HCT116 (cell line): Measurements from ENCODE around the gene DCTN5. TPM values are rescaled to one million over a fixed set of nuclear protein-coding genes. Genes with fewer than 3 reads are reported as not detected.

ENCODE experiments used
- ATAC-seq: fragments of 200-7000 bp; cut with Tn5 transposase; 2 replicates; pipeline ENCODE4 v1.9.1; 2020; ENCODE audit warnings: mild to moderate bottlenecking, moderate library complexity
- BruUV-seq: library from RNA; stranded (reverse); fragments of 400-500 nt; replicated peaks from 2 replicates; lab custom pipeline; 2021; lab: Mats Ljungman, UMichigan
- CTCF ChIA-PET: fragments of 300-600 bp; sonication (Branson Sonifier 250); formaldehyde crosslinking; loops from one replicate; lab custom pipeline; 2021; ENCODE audit warnings: antibody characterized with exemption; lab: Charles Lee
- POLR2A ChIA-PET: fragments of 300-600, 350-600 bp; sonication (Branson Sonifier 250); formaldehyde crosslinking; loops from one replicate; lab custom pipeline; 2021; ENCODE audit warnings: antibody characterized with exemption; lab: Charles Lee
- RAD21 ChIA-PET, 2 experiments: fragments of 300-600 bp; sonication (Branson Sonifier 250); formaldehyde crosslinking; loops; one replicate each; lab custom pipeline; 2023; ENCODE audit warnings: low total read pairs in 2 of 2; ENCODE audit not compliant: uncharacterized antibody in 2 of 2, unreplicated experiment in 2 of 2, low non-redundant PET in 1 of 2; lab: Charles Lee
- DNase-seq: peaks from one replicate; pipeline ENCODE4 v3.0.0-alpha.2; 2010; ENCODE audit warnings: low read depth, low spot score
- H2AFZ ChIP-seq: fragments of 200-600 bp; shearing (Covaris generic), sonication (generic); 2 replicates; pipeline ENCODE4 v1.6.1; 2017; ENCODE audit warnings: low read depth, mixed run types, mixed read lengths, antibody characterized with exemption, low read length; ENCODE audit not compliant: poor library complexity, severe bottlenecking
- H3K27ac ChIP-seq: 2 replicates; pipeline ENCODE4 v1.5.1; 2012; ENCODE audit warnings: low read depth, low read length
- H3K27me3 ChIP-seq: fragments of 200-600 bp; sonication (generic); 2 replicates; pipeline ENCODE4 v1.6.1; 2016; ENCODE audit warnings: mixed run types, low read length, mixed read lengths; ENCODE audit not compliant: insufficient read depth
- H3K36me3 ChIP-seq, 2 experiments: fragments of 200-500 bp in 1 of 2; fragments of 200-600 bp in 1 of 2; sonication (Bioruptor generic) in 1 of 2; sonication (generic) in 1 of 2; 2 replicates each; pipeline versions ENCODE4 v1.5.1 to v1.6.1; 2014 to 2016; ENCODE audit warnings: low read length in 2 of 2, inconsistent platforms in 1 of 2, mixed read lengths in 1 of 2, mixed run types in 1 of 2; ENCODE audit not compliant: insufficient read depth in 2 of 2, control insufficient read depth in 1 of 2
- H3K4me1 ChIP-seq, 2 experiments: fragments of 200-600 bp in 1 of 2; sonication (generic) in 1 of 2; 2 replicates each; pipeline versions ENCODE4 v1.5.1 to v1.6.1; 2012 to 2017; ENCODE audit warnings: low read length in 2 of 2, inconsistent platforms in 1 of 2, mild to moderate bottlenecking in 1 of 2, mixed read lengths in 1 of 2, mixed run types in 1 of 2, moderate library complexity in 1 of 2; ENCODE audit not compliant: insufficient read depth in 2 of 2, control insufficient read depth in 1 of 2
- H3K4me2 ChIP-seq: fragments of 200-600 bp; sonication (generic); 2 replicates; pipeline ENCODE4 v1.6.1; 2017; ENCODE audit warnings: mixed run types, low read length, mixed read lengths
- H3K4me3 ChIP-seq, 2 experiments: fragments of 200-600 bp in 1 of 2; sonication (generic) in 1 of 2; replicated peaks in 1 of 2; 2 replicates each; pipeline ENCODE4 v1.5.1; 2011 to 2016; ENCODE audit warnings: low read length in 2 of 2, control low read depth in 1 of 2, low read depth in 1 of 2, mild to moderate bottlenecking in 1 of 2, mixed read lengths in 1 of 2, mixed run types in 1 of 2
- H3K79me2 ChIP-seq: fragments of 200-600 bp; sonication (generic); 2 replicates; pipeline ENCODE4 v1.6.1; 2017; ENCODE audit warnings: mild to moderate bottlenecking, mixed run types, low read length, moderate library complexity, mixed read lengths; ENCODE audit not compliant: insufficient read depth
- H3K9ac ChIP-seq: fragments of 200-600 bp; sonication (generic); 2 replicates; pipeline ENCODE4 v1.6.1; 2016; ENCODE audit warnings: low read length, mixed read lengths
- H3K9me2 ChIP-seq: fragments of 200-600 bp; sonication (generic), shearing (Covaris generic); 2 replicates; pipeline ENCODE4 v1.6.1; 2017; ENCODE audit warnings: mixed run types, mild to moderate bottlenecking, moderate library complexity; ENCODE audit not compliant: insufficient read depth
- H3K9me3 ChIP-seq, 2 experiments: fragments of 200-500 bp in 1 of 2; fragments of 200-600 bp in 1 of 2; sonication (Bioruptor generic) in 1 of 2; sonication (generic) in 1 of 2; 2 replicates each; pipeline ENCODE4 v1.6.1; 2014 to 2017; ENCODE audit warnings: low read length in 2 of 2, mixed read lengths in 2 of 2, inconsistent platforms in 1 of 2, low read depth in 1 of 2, mild to moderate bottlenecking in 1 of 2, mixed run types in 1 of 2, moderate library complexity in 1 of 2; ENCODE audit not compliant: control insufficient read depth in 1 of 2, insufficient read depth in 1 of 2
- H4K20me1 ChIP-seq: fragments of 200-600 bp; sonication (generic), shearing (Covaris generic); 2 replicates; pipeline ENCODE4 v1.6.1; 2017; ENCODE audit warnings: mixed run types, mild to moderate bottlenecking, moderate library complexity; ENCODE audit not compliant: insufficient read depth
- ATF3 ChIP-seq: IDR thresholded peaks from 2 replicates; pipeline ENCODE4 v1.6.1; 2012
- FOSL1 ChIP-seq: IDR thresholded peaks from 2 replicates; pipeline ENCODE4 v1.6.1; 2012; ENCODE audit warnings: low read depth
- JUND ChIP-seq: IDR thresholded peaks from 2 replicates; pipeline ENCODE4 v1.6.1; 2012
- POLR2A ChIP-seq: IDR thresholded peaks from 2 replicates; pipeline ENCODE4 v1.7.0; 2011; ENCODE audit warnings: borderline replicate concordance; ENCODE audit not compliant: insufficient read depth, insufficient read length; ENCODE audit errors: extremely low read depth
- TCF7L2 ChIP-seq: IDR thresholded peaks from 2 replicates; pipeline ENCODE4 v1.7.0; 2011; ENCODE audit warnings: borderline replicate concordance, inconsistent platforms; ENCODE audit not compliant: insufficient read depth, insufficient read length; ENCODE audit errors: extremely low read depth
- YY1 ChIP-seq: IDR thresholded peaks from 2 replicates; pipeline ENCODE4 v1.6.1; 2011; ENCODE audit warnings: low read length, low read depth, moderate library complexity, mild to moderate bottlenecking; ENCODE audit not compliant: insufficient replicate concordance; ENCODE audit errors: extremely low read depth
- ZBTB33 ChIP-seq: IDR thresholded peaks from 2 replicates; pipeline ENCODE4 v1.6.1; 2011; ENCODE audit warnings: mild to moderate bottlenecking, low read length, moderate library complexity; ENCODE audit not compliant: insufficient replicate concordance; ENCODE audit errors: extremely low read depth
- intact Hi-C: fragments of 100-400 bp; cut with micrococcal nuclease; formaldehyde crosslinking; loops from 2 replicates; pipeline ENCODE4 v1.10.0; 2022
- total RNA-seq: library from RNA; stranded (reverse); gene quantifications from one replicate; pipeline ENCODE4 v1.2.1, GENCODE V29; 2021; ENCODE audit not compliant: unreplicated experiment
- TF ChIP-seq, protein P1 (sequence below): IDR thresholded peaks from 2 replicates; pipeline ENCODE4 v1.6.1; 2012; ENCODE audit warnings: low read depth
- TF ChIP-seq, protein P2 (sequence below): IDR thresholded peaks from 2 replicates; pipeline ENCODE4 v1.6.1; 2012
- TF ChIP-seq, protein P3 (sequence below), 3 experiments: fragments of 200-600 bp in 1 of 3; sonication (generic) in 1 of 3; IDR thresholded peaks in 2 of 3; conservative IDR thresholded peaks in 1 of 3; 2 replicates each; pipeline ENCODE4 v1.5.1; 2012 to 2017; ENCODE audit warnings: low read depth in 2 of 3, low read length in 2 of 3, antibody characterized with exemption in 1 of 3, borderline replicate concordance in 1 of 3, control low read depth in 1 of 3, mild to moderate bottlenecking in 1 of 3, mixed read lengths in 1 of 3, mixed run types in 1 of 3, moderate library complexity in 1 of 3; ENCODE audit not compliant: insufficient read depth in 1 of 3

Gene DCTN5
- total RNA-seq, 1 experiment from 2014 or later, result 42.9 TPM

DNA sequence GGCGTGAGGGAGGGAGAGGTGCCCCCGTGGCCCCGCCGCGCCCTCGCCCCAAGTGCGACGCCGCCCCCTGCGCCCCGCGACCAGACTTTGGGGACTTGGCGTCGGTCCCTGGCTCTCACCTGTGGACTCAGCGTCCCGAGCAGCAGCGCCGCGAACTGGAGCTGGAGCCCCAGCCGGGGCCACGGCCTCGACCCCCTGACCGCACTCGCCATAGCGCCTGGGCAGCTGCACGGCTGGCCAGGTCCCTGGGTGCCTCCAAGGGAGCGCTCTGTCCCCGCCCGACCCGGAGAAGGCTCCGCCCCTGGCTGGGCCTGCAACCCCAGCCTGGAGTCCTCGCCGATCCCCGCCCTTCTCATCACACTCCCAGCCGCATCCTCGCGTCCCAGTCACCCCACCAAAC lies 71.7 kb downstream of the DCTN5 start, which contains the start of gene ERN2:
Gene ERN2 (minus strand): TSS at position 247 of the 400 bp plus-strand sequence. CDS start 35 bp downstream, at position 212.
- no peaks in the 10 kb centered on the region for H3K9me3 ChIP-seq
- TF ChIP-seq FOSL1, result no peak
- no peak for TF ChIP-seq JUND
- TF ChIP-seq, protein P1, sequence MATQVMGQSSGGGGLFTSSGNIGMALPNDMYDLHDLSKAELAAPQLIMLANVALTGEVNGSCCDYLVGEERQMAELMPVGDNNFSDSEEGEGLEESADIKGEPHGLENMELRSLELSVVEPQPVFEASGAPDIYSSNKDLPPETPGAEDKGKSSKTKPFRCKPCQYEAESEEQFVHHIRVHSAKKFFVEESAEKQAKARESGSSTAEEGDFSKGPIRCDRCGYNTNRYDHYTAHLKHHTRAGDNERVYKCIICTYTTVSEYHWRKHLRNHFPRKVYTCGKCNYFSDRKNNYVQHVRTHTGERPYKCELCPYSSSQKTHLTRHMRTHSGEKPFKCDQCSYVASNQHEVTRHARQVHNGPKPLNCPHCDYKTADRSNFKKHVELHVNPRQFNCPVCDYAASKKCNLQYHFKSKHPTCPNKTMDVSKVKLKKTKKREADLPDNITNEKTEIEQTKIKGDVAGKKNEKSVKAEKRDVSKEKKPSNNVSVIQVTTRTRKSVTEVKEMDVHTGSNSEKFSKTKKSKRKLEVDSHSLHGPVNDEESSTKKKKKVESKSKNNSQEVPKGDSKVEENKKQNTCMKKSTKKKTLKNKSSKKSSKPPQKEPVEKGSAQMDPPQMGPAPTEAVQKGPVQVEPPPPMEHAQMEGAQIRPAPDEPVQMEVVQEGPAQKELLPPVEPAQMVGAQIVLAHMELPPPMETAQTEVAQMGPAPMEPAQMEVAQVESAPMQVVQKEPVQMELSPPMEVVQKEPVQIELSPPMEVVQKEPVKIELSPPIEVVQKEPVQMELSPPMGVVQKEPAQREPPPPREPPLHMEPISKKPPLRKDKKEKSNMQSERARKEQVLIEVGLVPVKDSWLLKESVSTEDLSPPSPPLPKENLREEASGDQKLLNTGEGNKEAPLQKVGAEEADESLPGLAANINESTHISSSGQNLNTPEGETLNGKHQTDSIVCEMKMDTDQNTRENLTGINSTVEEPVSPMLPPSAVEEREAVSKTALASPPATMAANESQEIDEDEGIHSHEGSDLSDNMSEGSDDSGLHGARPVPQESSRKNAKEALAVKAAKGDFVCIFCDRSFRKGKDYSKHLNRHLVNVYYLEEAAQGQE, result no peak
- no peak for TF ChIP-seq YY1
- TF ChIP-seq, protein P2, sequence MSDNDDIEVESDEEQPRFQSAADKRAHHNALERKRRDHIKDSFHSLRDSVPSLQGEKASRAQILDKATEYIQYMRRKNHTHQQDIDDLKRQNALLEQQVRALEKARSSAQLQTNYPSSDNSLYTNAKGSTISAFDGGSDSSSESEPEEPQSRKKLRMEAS, result no peak
- TF ChIP-seq, protein P3, sequence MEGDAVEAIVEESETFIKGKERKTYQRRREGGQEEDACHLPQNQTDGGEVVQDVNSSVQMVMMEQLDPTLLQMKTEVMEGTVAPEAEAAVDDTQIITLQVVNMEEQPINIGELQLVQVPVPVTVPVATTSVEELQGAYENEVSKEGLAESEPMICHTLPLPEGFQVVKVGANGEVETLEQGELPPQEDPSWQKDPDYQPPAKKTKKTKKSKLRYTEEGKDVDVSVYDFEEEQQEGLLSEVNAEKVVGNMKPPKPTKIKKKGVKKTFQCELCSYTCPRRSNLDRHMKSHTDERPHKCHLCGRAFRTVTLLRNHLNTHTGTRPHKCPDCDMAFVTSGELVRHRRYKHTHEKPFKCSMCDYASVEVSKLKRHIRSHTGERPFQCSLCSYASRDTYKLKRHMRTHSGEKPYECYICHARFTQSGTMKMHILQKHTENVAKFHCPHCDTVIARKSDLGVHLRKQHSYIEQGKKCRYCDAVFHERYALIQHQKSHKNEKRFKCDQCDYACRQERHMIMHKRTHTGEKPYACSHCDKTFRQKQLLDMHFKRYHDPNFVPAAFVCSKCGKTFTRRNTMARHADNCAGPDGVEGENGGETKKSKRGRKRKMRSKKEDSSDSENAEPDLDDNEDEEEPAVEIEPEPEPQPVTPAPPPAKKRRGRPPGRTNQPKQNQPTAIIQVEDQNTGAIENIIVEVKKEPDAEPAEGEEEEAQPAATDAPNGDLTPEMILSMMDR (IDR thresholded peaks at IDR 0.05 in 2 of 3, conservative IDR thresholded peaks at IDR 0.05 in 1 of 3; ENCODE audit: borderline replicate concordance in 1 of 3, insufficient read depth in 1 of 3, low read depth in 2 of 3, low read length in 2 of 3), result no peak
- TF ChIP-seq ATF3, result no peak
- TF ChIP-seq TCF7L2, result no peak
- TF ChIP-seq ZBTB33, result no peak
- TF ChIP-seq POLR2A, result no peak
- H3K27me3 ChIP-seq, result no peaks in the 10 kb centered on the region
- H3K36me3 ChIP-seq, result no peaks in the 10 kb centered on the region
- no peaks in the 10 kb centered on the region for H3K4me1 ChIP-seq
- ChIA-PET RAD21 (no interaction called here), CTCF (no interaction called here), POLR2A (no interaction called here)
- H2AFZ ChIP-seq, result no peak within 1 kb of the TSS
- DNase-seq (no peak), ATAC-seq (no peak)
- H3K9me2 ChIP-seq, result no peaks in the 10 kb centered on the region
- H3K4me2 ChIP-seq, result no peak within 1 kb of the TSS
- H3K4me3 ChIP-seq, result no peak within 1 kb of the TSS
- no peaks in the 10 kb centered on the region for H4K20me1 ChIP-seq
- BruUV-seq, result no TSS peak
- H3K9ac ChIP-seq, result no peak within 1 kb of the TSS
- no peaks in the 10 kb centered on the region for H3K79me2 ChIP-seq
- intact Hi-C loops, result no loop called here
- no peak within 1 kb of the TSS for H3K27ac ChIP-seq
